GM18526 (cell line): ENCODE measurements around the gene NDUFAF4.

Experiments used
- POLR2A ChIP-seq: IDR thresholded peaks from 3 replicates; pipeline ENCODE4 v1.6.1; 2011; ENCODE audit not compliant: insufficient read length; ENCODE audit errors: extremely low read depth

The NDUFAF4 gene

GRCh38 chr6:96913621-96914020 lies 15.9 kb upstream of the NDUFAF4 start:
- no peak for TF ChIP-seq POLR2A

- TF ChIP-seq POLR2A = no peak
These were observed 14.1 kb upstream of the NDUFAF4 start for GRCh38 chr6:96911751-96912150.

GRCh38 chr6:96911171-96911570 lies 13.5 kb upstream of the NDUFAF4 start:
- no peak for TF ChIP-seq POLR2A

- TF ChIP-seq POLR2A = no peak
These were observed 12.1 kb upstream of the NDUFAF4 start for GRCh38 chr6:96909811-96910210.

- no peak for TF ChIP-seq POLR2A
These were observed 9.8 kb upstream of the NDUFAF4 start for GRCh38 chr6:96907498-96907897.

- no peak for TF ChIP-seq POLR2A
These were observed 3.2 kb upstream of the NDUFAF4 start for GRCh38 chr6:96900873-96901272.

GRCh38 chr6:96899451-96899998 lies 1.8 kb upstream of the NDUFAF4 start:
- TF ChIP-seq POLR2A = no peak

- TF ChIP-seq POLR2A = no peak
These were observed 1.3 kb upstream of the NDUFAF4 start for GRCh38 chr6:96899019-96899418.

- TF ChIP-seq POLR2A = no peak
These were observed 655 bp upstream of the NDUFAF4 start for GRCh38 chr6:96898241-96898851.

GRCh38 chr6:96889146-96889545 lies 8.5 kb downstream of the NDUFAF4 start:
- no peak for TF ChIP-seq POLR2A

GRCh38 chr6:96888745-96889144 lies 8.9 kb downstream of the NDUFAF4 start:
- no peak for TF ChIP-seq POLR2A

- no peak for TF ChIP-seq POLR2A
These were observed 11.2 kb downstream of the NDUFAF4 start for GRCh38 chr6:96886519-96886918.

GRCh38 chr6:96878143-96878542 lies 19.5 kb downstream of the NDUFAF4 start:
- TF ChIP-seq POLR2A = no peak

- TF ChIP-seq POLR2A = no peak
These were observed 20.7 kb downstream of the NDUFAF4 start for GRCh38 chr6:96876886-96877545.

- TF ChIP-seq POLR2A = no peak
These were observed 24.7 kb downstream of the NDUFAF4 start for GRCh38 chr6:96872976-96873375.

- TF ChIP-seq POLR2A = no peak
These were observed 32.7 kb downstream of the NDUFAF4 start for GRCh38 chr6:96865055-96865405.

- TF ChIP-seq POLR2A = no peak
These were observed 33.3 kb downstream of the NDUFAF4 start for GRCh38 chr6:96864216-96865054.

GRCh38 chr6:96862560-96862959 lies 35.1 kb downstream of the NDUFAF4 start:
- no peak for TF ChIP-seq POLR2A
